A549 (cell line): ENCODE data around the gene SERPINF2. TPM values are rescaled to one million over a fixed set of nuclear protein-coding genes. Genes with fewer than 3 reads are reported as not detected.
A peak's percentile ranks its signal among the peaks of the same experiment; 100 is the strongest.

Source experiments
- ATAC-seq, 2 experiments: fragments of 200-7000 bp in 1 of 2; fragments of >200 bp in 1 of 2; cut with Nextera tagmentation in 1 of 2; cut with Tn5 transposase in 1 of 2; 3 replicates each; pipeline versions ENCODE4 v1.8.0 to v1.9.1; 2018 to 2020; ENCODE audit warnings: mild to moderate bottlenecking in 1 of 2, moderate library complexity in 1 of 2
- CTCF ChIA-PET: fragments of 300-600 bp; sonication (Branson Sonifier 250); formaldehyde crosslinking; extraction: SDS; loops from one replicate; lab custom pipeline; 2021; ENCODE audit warnings: antibody characterized with exemption, inconsistent platforms; lab: Yijun Ruan, JAX
- POLR2A ChIA-PET: fragments of 350-600 bp; formaldehyde crosslinking; extraction: SDS; loops from one replicate; lab custom pipeline; 2021; ENCODE audit warnings: antibody characterized with exemption, inconsistent platforms; lab: Yijun Ruan, JAX
- DNase-seq, 2 experiments: peaks; one replicate each; pipeline versions ENCODE4 v3.0.0 to v3.0.0-alpha.2; 2011 to 2016; ENCODE audit warnings: low read depth in 1 of 2, low spot score in 1 of 2
- FAIRE-seq: peaks from 2 replicates; lab custom pipeline; 2011; peaks lifted over from hg19 to GRCh38; lab: Jason Lieb, UNC
- H3K27ac ChIP-seq, 2 experiments: fragments of >200 bp; sonication (Bioruptor Twin); formaldehyde crosslinking; 3 replicates each; pipeline ENCODE4 v1.5.1; 2016 to 2017
- H3K4me1 ChIP-seq: fragments of >200 bp; sonication (Bioruptor Twin); formaldehyde crosslinking; 3 replicates; pipeline ENCODE4 v1.6.1; 2016
- H3K4me2 ChIP-seq: fragments of >200 bp; sonication (Bioruptor Twin); formaldehyde crosslinking; 3 replicates; pipeline ENCODE4 v1.6.1; 2016
- H3K4me3 ChIP-seq: fragments of >200 bp; sonication (Bioruptor Twin); formaldehyde crosslinking; 3 replicates; pipeline ENCODE4 v1.5.1; 2016
- H3K9me3 ChIP-seq: fragments of >200 bp; sonication (Bioruptor Twin); formaldehyde crosslinking; 3 replicates; pipeline ENCODE4 v1.6.1; 2016
- ATOH8 ChIP-seq: fragments of 250-450 bp; sonication (Bioruptor Pico); IDR thresholded peaks from 2 replicates; pipeline ENCODE4 v1.5.0; 2020; ENCODE audit warnings: low read depth, mild to moderate bottlenecking, moderate library complexity
- BCL3 ChIP-seq: fragments of >200 bp; sonication (Bioruptor Twin); formaldehyde crosslinking; IDR thresholded peaks from 3 replicates; pipeline ENCODE4 v1.6.1; 2016
- CBX2 ChIP-seq: fragments of 200-600 bp; sonication (generic); IDR thresholded peaks from 2 replicates; pipeline ENCODE4 v1.6.1; 2016; ENCODE audit warnings: low read depth, mild to moderate bottlenecking, borderline replicate concordance
- CEBPB ChIP-seq, 2 experiments: fragments of >200 bp in 1 of 2; sonication (Bioruptor Twin) in 1 of 2; formaldehyde crosslinking in 1 of 2; IDR thresholded peaks; 2 replicates each; pipeline ENCODE4 v1.6.1; 2012 to 2016
- CHD4 ChIP-seq: fragments of 200-600 bp; sonication (generic); IDR thresholded peaks from 2 replicates; pipeline ENCODE4 v1.6.1; 2016; ENCODE audit warnings: antibody characterized with exemption, mild to moderate bottlenecking, borderline replicate concordance
- CTCF ChIP-seq: fragments of >200 bp; sonication (Bioruptor Twin); formaldehyde crosslinking; IDR thresholded peaks from 3 replicates; pipeline ENCODE4 v1.5.1; 2016
- EHMT2 ChIP-seq: fragments of 200-600 bp; sonication (generic); IDR thresholded peaks from 2 replicates; pipeline ENCODE4 v1.6.1; 2016; ENCODE audit warnings: antibody characterized with exemption, low read depth, mild to moderate bottlenecking, moderate library complexity
- ELK1 ChIP-seq: fragments of 150-350 bp; IDR thresholded peaks from 2 replicates; pipeline ENCODE4 v1.6.1; 2014; ENCODE audit warnings: low read depth, mild to moderate bottlenecking, low read length
- EP300 ChIP-seq, 2 experiments: fragments of >200 bp; sonication (Bioruptor Twin); formaldehyde crosslinking; IDR thresholded peaks; 2 replicates in 1 of 2; 3 replicates in 1 of 2; pipeline ENCODE4 v1.6.1; 2016 to 2017
- ESRRA ChIP-seq: fragments of 150-350 bp; IDR thresholded peaks from 2 replicates; pipeline ENCODE4 v1.6.1; 2014; ENCODE audit warnings: mild to moderate bottlenecking, low read length, borderline replicate concordance
- HES2 ChIP-seq: fragments of >200 bp; sonication (Bioruptor Twin); formaldehyde crosslinking; IDR thresholded peaks from 2 replicates; pipeline ENCODE4 v1.6.1; 2016
- HMGXB4 ChIP-seq: fragments of 250-450 bp; sonication (Bioruptor Pico); IDR thresholded peaks from 2 replicates; pipeline ENCODE4 v1.5.0; 2021; ENCODE audit warnings: mild to moderate bottlenecking, moderate library complexity, borderline replicate concordance
- HOXA7 ChIP-seq: fragments of 250-450 bp; sonication (Bioruptor Pico); IDR thresholded peaks from 2 replicates; pipeline ENCODE4 v1.5.0; 2020; ENCODE audit warnings: mild to moderate bottlenecking, moderate library complexity
- HOXB5 ChIP-seq: fragments of 250-450 bp; sonication (Bioruptor Pico); IDR thresholded peaks from 2 replicates; pipeline ENCODE4 v1.5.0; 2020; ENCODE audit warnings: mild to moderate bottlenecking, moderate library complexity
- JUN ChIP-seq, 2 experiments: fragments of >200 bp; sonication (Bioruptor Twin); formaldehyde crosslinking; IDR thresholded peaks; 2 replicates in 1 of 2; 3 replicates in 1 of 2; pipeline ENCODE4 v1.6.1; 2016 to 2017
- JUNB ChIP-seq: fragments of >200 bp; sonication (Bioruptor Twin); formaldehyde crosslinking; IDR thresholded peaks from 2 replicates; pipeline ENCODE4 v1.6.1; 2016
- KDM1A ChIP-seq: fragments of 200-600 bp; sonication (generic); IDR thresholded peaks from 2 replicates; pipeline ENCODE4 v1.6.1; 2016; ENCODE audit warnings: low read depth, mild to moderate bottlenecking
- KDM5A ChIP-seq: fragments of 200-600 bp; sonication (generic); IDR thresholded peaks from 2 replicates; pipeline ENCODE4 v1.6.1; 2016; ENCODE audit warnings: antibody characterized with exemption, mild to moderate bottlenecking
- MAFK ChIP-seq: fragments of 450-650 bp; IDR thresholded peaks from 2 replicates; pipeline ENCODE4 v1.6.1; 2014; ENCODE audit not compliant: partially characterized antibody
- NPAS2 ChIP-seq: fragments of 250-450 bp; sonication (Bioruptor Pico); IDR thresholded peaks from 2 replicates; pipeline ENCODE4 v1.8.0; 2022; ENCODE audit warnings: mild to moderate bottlenecking, moderate library complexity, borderline replicate concordance
- NR3C1 ChIP-seq: fragments of >200 bp; sonication (Bioruptor Twin); formaldehyde crosslinking; IDR thresholded peaks from 3 replicates; pipeline ENCODE4 v1.6.1; 2017
- POLR2AphosphoS2 ChIP-seq: conservative IDR thresholded peaks from 2 replicates; pipeline ENCODE4 v1.6.1; 2012; ENCODE audit warnings: low read length, improper control_type of control experiment, inconsistent platforms
- RARB ChIP-seq: fragments of 250-450 bp; sonication (Bioruptor Pico); IDR thresholded peaks from 2 replicates; pipeline ENCODE4 v1.8.0; 2021; ENCODE audit warnings: mild to moderate bottlenecking, moderate library complexity
- RCOR1 ChIP-seq: fragments of 150-350 bp; IDR thresholded peaks from 2 replicates; pipeline ENCODE4 v1.6.1; 2014; ENCODE audit warnings: antibody characterized with exemption, low read length, low read depth
- RNF2 ChIP-seq: fragments of 200-600 bp; sonication (generic); IDR thresholded peaks from 2 replicates; pipeline ENCODE4 v1.6.1; 2016; ENCODE audit warnings: low read depth, mild to moderate bottlenecking, antibody characterized with exemption, moderate library complexity, borderline replicate concordance
- SREBF2 ChIP-seq: fragments of 450-650 bp; IDR thresholded peaks from 2 replicates; pipeline ENCODE4 v1.6.1; 2014; ENCODE audit warnings: mild to moderate bottlenecking, moderate library complexity
- ZC3H11A ChIP-seq: fragments of 450-650 bp; IDR thresholded peaks from 2 replicates; pipeline ENCODE4 v1.6.1; 2014; ENCODE audit warnings: antibody characterized with exemption, mild to moderate bottlenecking
- ZFP36 ChIP-seq: fragments of 450-650 bp; IDR thresholded peaks from 2 replicates; pipeline ENCODE4 v1.6.1; 2014; ENCODE audit warnings: borderline replicate concordance; ENCODE audit not compliant: partially characterized antibody
- ZNF302 ChIP-seq: fragments of 250-450 bp; sonication (Bioruptor Pico); IDR thresholded peaks from 2 replicates; pipeline ENCODE4 v1.9.0; 2021; ENCODE audit warnings: inconsistent platforms, mild to moderate bottlenecking, moderate library complexity
- ZSCAN20 ChIP-seq: fragments of 250-450 bp; sonication (Bioruptor Pico); IDR thresholded peaks from 2 replicates; pipeline ENCODE4 v1.8.0; 2022; ENCODE audit warnings: mild to moderate bottlenecking, moderate library complexity
- WGBS: methylation state at CpG from one replicate; pipeline ENCODE4 v1.1.6; 2017; ENCODE audit errors: missing lambda C conversion rate; 5-methylcytosine and 5-hydroxymethylcytosine counted together
- polyA plus RNA-seq, 4 experiments: library from polyadenylated mRNA; depleted of rRNA in 3 of 4; stranded (reverse); fragments of >200 nt; fragmentation: RNase III in 1 of 4; extraction: RNeasy Plus Mini Kit Qiagen cat#74134 plus additional on column Dnase treatment in 1 of 4; gene quantifications; 2 replicates in 3 of 4; 3 replicates in 1 of 4; pipeline ENCODE4 v1.2.3, GENCODE V29; 2011 to 2017

Gene SERPINF2
- polyA plus RNA-seq, 2 of the 4 experiments (the other 2 are of a cell fraction), result 2.1 to 2.9 TPM

- ChIA-PET CTCF (interaction anchor here (0.6 to 23.8 kb wide), 35 partner anchors 8 to 583 kb away, joined by 3 to 591 read pairs (median 4); partner anchors contain the start of genes OVCA2, RILP, SCARF1 and SERPINF1), POLR2A (interaction anchor here (0.7 to 2.1 kb wide), 10 partner anchors 8 to 656 kb away, joined by 3 to 9 read pairs (median 4); partner anchors contain the start of genes PRPF8 and RILP)
- FAIRE-seq, result peak; percentile 67
- Histone ChIP-seq H3K9me3 (no peaks in the 10 kb centered on the region), H3K4me2 (peak overlapping the region; percentile 99), H3K4me1 (peaks cover 56% of the 10 kb centered on the region), H3K27ac (peak overlapping the region; percentile 93 to 95), H3K4me3 (peak overlapping the region; percentile 87)
- 9% methylated on average over 11 of the region's 11 CpGs for WGBS
- ATAC-seq, result no peak
- DNase-seq, result peak; percentile 77 to 86
- TF ChIP-seq NR3C1, result no peak
- no peak for TF ChIP-seq CBX2
- TF ChIP-seq HOXB5 (CRISPR knock-in tag), result no peak
- TF ChIP-seq CEBPB (IDR thresholded peaks at IDR 0.05), result no peak
- no peak for TF ChIP-seq BCL3
- no peak for TF ChIP-seq ATOH8 (CRISPR knock-in tag)
- no peak for TF ChIP-seq NPAS2 (CRISPR knock-in tag)
- peak; percentile 66 for TF ChIP-seq CTCF
- no peak for TF ChIP-seq HES2
- TF ChIP-seq HOXA7 (CRISPR knock-in tag), result peak; percentile 69; the same call in 1 of the 2 replicates
- no peak for TF ChIP-seq CHD4
- TF ChIP-seq MAFK, result no peak
- no peak for TF ChIP-seq JUNB
- TF ChIP-seq SREBF2, result no peak
- no peak for TF ChIP-seq ZNF302
- no peak for TF ChIP-seq RNF2
- no peak for TF ChIP-seq EP300 (IDR thresholded peaks at IDR 0.05)
- TF ChIP-seq RARB (CRISPR knock-in tag), result no peak; the same call in 1 of the 2 replicates
- no peak for TF ChIP-seq RCOR1
- TF ChIP-seq ELK1, result no peak
- TF ChIP-seq KDM5A, result no peak
- TF ChIP-seq HMGXB4, result no peak
- TF ChIP-seq ESRRA, result no peak
- TF ChIP-seq JUN (IDR thresholded peaks at IDR 0.05), result no peak
- no peak for TF ChIP-seq KDM1A
- no peak for TF ChIP-seq EHMT2
- no peak for TF ChIP-seq ZSCAN20
- TF ChIP-seq ZFP36, result no peak
- no peak for TF ChIP-seq ZC3H11A
- TF ChIP-seq POLR2AphosphoS2, result no peak
Observed at GRCh38 chr17:1713878-1714426, 28.7 kb upstream of the SERPINF2 start.
